Hepatocyte (in vitro differentiated cells): Measurements from ENCODE around the gene SH3BGRL3.

Experiments
- EZH2 ChIP-seq: fragments of 200-600 bp; sonication (generic); IDR thresholded peaks from 2 replicates; pipeline ENCODE4 v1.6.1; 2016; ENCODE audit warnings: antibody characterized with exemption, mild to moderate bottlenecking, borderline replicate concordance
- EZH2phosphoT487 ChIP-seq: fragments of 200-600 bp; sonication (generic); IDR thresholded peaks from one replicate; pipeline ENCODE4 v1.6.1; 2018; ENCODE audit warnings: antibody characterized with exemption, mild to moderate bottlenecking, low read depth, moderate library complexity; ENCODE audit not compliant: unreplicated experiment, severe bottlenecking
- TF ChIP-seq, protein P1 (sequence below): fragments of 200-600 bp; sonication (generic); IDR thresholded peaks from 2 replicates; pipeline ENCODE4 v1.5.1; 2016; ENCODE audit warnings: antibody characterized with exemption, mild to moderate bottlenecking; ENCODE audit not compliant: poor library complexity

DNA sequence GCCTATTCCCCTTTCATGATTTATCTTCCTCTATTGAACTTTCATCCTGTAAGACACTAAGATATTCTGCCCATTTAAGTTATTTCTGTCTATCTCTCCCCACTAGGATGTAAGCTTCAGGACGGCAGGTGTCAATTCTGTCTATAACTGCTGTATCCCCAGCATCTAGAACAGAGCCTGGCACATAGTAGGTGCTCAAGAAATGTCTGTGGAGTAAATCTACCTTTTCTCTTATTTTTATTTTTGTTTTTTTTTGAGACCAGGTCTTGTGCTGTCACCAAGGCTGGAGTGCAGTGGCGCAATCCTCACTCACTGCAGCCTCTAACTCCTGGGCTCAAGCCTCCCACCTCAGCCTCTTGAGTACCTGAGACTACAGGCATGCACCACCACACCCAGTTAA is 43.5 kb downstream of the SH3BGRL3 start:
- TF ChIP-seq, protein P1, sequence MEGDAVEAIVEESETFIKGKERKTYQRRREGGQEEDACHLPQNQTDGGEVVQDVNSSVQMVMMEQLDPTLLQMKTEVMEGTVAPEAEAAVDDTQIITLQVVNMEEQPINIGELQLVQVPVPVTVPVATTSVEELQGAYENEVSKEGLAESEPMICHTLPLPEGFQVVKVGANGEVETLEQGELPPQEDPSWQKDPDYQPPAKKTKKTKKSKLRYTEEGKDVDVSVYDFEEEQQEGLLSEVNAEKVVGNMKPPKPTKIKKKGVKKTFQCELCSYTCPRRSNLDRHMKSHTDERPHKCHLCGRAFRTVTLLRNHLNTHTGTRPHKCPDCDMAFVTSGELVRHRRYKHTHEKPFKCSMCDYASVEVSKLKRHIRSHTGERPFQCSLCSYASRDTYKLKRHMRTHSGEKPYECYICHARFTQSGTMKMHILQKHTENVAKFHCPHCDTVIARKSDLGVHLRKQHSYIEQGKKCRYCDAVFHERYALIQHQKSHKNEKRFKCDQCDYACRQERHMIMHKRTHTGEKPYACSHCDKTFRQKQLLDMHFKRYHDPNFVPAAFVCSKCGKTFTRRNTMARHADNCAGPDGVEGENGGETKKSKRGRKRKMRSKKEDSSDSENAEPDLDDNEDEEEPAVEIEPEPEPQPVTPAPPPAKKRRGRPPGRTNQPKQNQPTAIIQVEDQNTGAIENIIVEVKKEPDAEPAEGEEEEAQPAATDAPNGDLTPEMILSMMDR = no peak
- TF ChIP-seq EZH2 (no peak), EZH2phosphoT487 (no peak)
